ENCODE measurements around the gene SLC35G1.

The SLC35G1 gene

GRCh38 chr10:93893646-93894515 lies at the start of gene SLC35G1:
Gene SLC35G1 (plus strand): TSS chr10:93893978. CDS start chr10:93894034, 56 bp downstream.
- Histone ChIP-seq H3K4me2 (ENCODE audit: low read depth, low read length, poor library complexity, severe bottlenecking) (peak within 1 kb of the TSS; percentile 70), H3K9ac (ENCODE audit: low read length) (peak within 1 kb of the TSS; percentile 73), H3K27me3 (ENCODE audit: low read length) (no peaks in the 10 kb centered on the region), H3K36me3 (ENCODE audit: low read length) (no peaks in the 10 kb centered on the region), H3K79me2 (ENCODE audit: insufficient read depth, low read length) (no peaks in the 10 kb centered on the region; the same call in 1 of the 2 replicates), H3K4me3 (ENCODE audit: insufficient read depth, low read length, poor library complexity, severe bottlenecking) (peak within 1 kb of the TSS; percentile 73), H3K27ac (ENCODE audit: low read depth, low read length) (no peak within 1 kb of the TSS), H3K9me3 (ENCODE audit: insufficient read depth, low read length) (no peaks in the 10 kb centered on the region), H2AFZ (ENCODE audit: low read depth, low read length, severe bottlenecking) (peak within 1 kb of the TSS; percentile 90), H3K9me2 (replicated peaks; ENCODE audit: insufficient read depth, low read length) (no peaks in the 10 kb centered on the region), H4K20me1 (ENCODE audit: low read depth, low read length) (no peaks in the 10 kb centered on the region), H3F3A (ENCODE audit: insufficient read depth) (no peaks in the 10 kb centered on the region)
- TF ChIP-seq CTCF (IDR thresholded peaks at IDR 0.05; ENCODE audit: insufficient read depth, low read length, poor library complexity, severe bottlenecking) (no peak), EZH2phosphoT487 (conservative IDR thresholded peaks at IDR 0.05; ENCODE audit: low read length) (no peak)

GRCh38 chr10:93844979-93845626 lies 48.7 kb upstream of the SLC35G1 start:
- H3K9ac ChIP-seq (ENCODE audit: low read length): no peak overlapping the region
- H3F3A ChIP-seq (ENCODE audit: insufficient read depth): no peaks in the 10 kb centered on the region
- no peaks in the 10 kb centered on the region for H3K79me2 ChIP-seq (ENCODE audit: insufficient read depth, low read length)
- TF ChIP-seq EZH2phosphoT487 (conservative IDR thresholded peaks at IDR 0.05; ENCODE audit: low read length) (no peak), CTCF (IDR thresholded peaks at IDR 0.05; ENCODE audit: insufficient read depth, low read length, poor library complexity, severe bottlenecking) (no peak)
- H3K4me3 ChIP-seq (ENCODE audit: insufficient read depth, low read length, poor library complexity, severe bottlenecking): no peak overlapping the region
- no peaks in the 10 kb centered on the region for H3K27me3 ChIP-seq (ENCODE audit: low read length)
- H3K9me3 ChIP-seq (ENCODE audit: insufficient read depth, low read length): no peaks in the 10 kb centered on the region
- H3K9me2 ChIP-seq (replicated peaks; ENCODE audit: insufficient read depth, low read length): no peaks in the 10 kb centered on the region
- no peak overlapping the region for H3K27ac ChIP-seq (ENCODE audit: low read depth, low read length)
- H3K36me3 ChIP-seq (ENCODE audit: low read length): no peaks in the 10 kb centered on the region
- H3K4me2 ChIP-seq (ENCODE audit: low read depth, low read length, poor library complexity, severe bottlenecking): no peak overlapping the region
- no peak overlapping the region for H2AFZ ChIP-seq (ENCODE audit: low read depth, low read length, severe bottlenecking)
- no peaks in the 10 kb centered on the region for H4K20me1 ChIP-seq (ENCODE audit: low read depth, low read length)

GRCh38 chr10:93849593-93849992 lies 44.2 kb upstream of the SLC35G1 start:
- Histone ChIP-seq H3K27ac (ENCODE audit: low read depth, low read length) (no peak overlapping the region), H3K4me2 (ENCODE audit: low read depth, low read length, poor library complexity, severe bottlenecking) (no peak overlapping the region), H3K9me2 (replicated peaks; ENCODE audit: insufficient read depth, low read length) (no peaks in the 10 kb centered on the region), H3K4me3 (ENCODE audit: insufficient read depth, low read length, poor library complexity, severe bottlenecking) (no peak overlapping the region), H3F3A (ENCODE audit: insufficient read depth) (no peaks in the 10 kb centered on the region), H3K79me2 (ENCODE audit: insufficient read depth, low read length) (no peaks in the 10 kb centered on the region), H3K9me3 (ENCODE audit: insufficient read depth, low read length) (no peaks in the 10 kb centered on the region), H4K20me1 (ENCODE audit: low read depth, low read length) (no peaks in the 10 kb centered on the region), H3K36me3 (ENCODE audit: low read length) (no peaks in the 10 kb centered on the region), H3K9ac (ENCODE audit: low read length) (no peak overlapping the region), H3K27me3 (ENCODE audit: low read length) (no peaks in the 10 kb centered on the region), H2AFZ (ENCODE audit: low read depth, low read length, severe bottlenecking) (no peak overlapping the region)
- TF ChIP-seq CTCF (IDR thresholded peaks at IDR 0.05; ENCODE audit: insufficient read depth, low read length, poor library complexity, severe bottlenecking): no peak
- no peak for TF ChIP-seq EZH2phosphoT487 (conservative IDR thresholded peaks at IDR 0.05; ENCODE audit: low read length)
